ENCODE measurements around the gene APOBEC3A. TPM values are rescaled to one million over a fixed set of nuclear protein-coding genes. Genes with fewer than 3 reads are reported as not detected.

The APOBEC3A gene
- total and polyA plus RNA-seq, 7 donors = 0.36 to 67.3 (median 4.8) TPM; not detected in 3

GRCh38 chr22:38953091-38953490 lies 4.3 kb upstream of the APOBEC3A start:
- intact Hi-C loops (cut with DNase I) = no loop called here
- H3K36me3 ChIP-seq = no peaks in the 10 kb centered on the region
- no peak overlapping the region for H3K4me3 ChIP-seq
- H3K27ac ChIP-seq = no peak overlapping the region
- H3K27me3 ChIP-seq = no peaks in the 10 kb centered on the region
- H3K9me3 ChIP-seq = no peaks in the 10 kb centered on the region
- WGBS, 2 donors = 85 to 87% methylated on average over 8 of the region's 8 CpGs
- TF ChIP-seq POLR2AphosphoS5 (IDR thresholded peaks at IDR 0.05) (no peak), POLR2A (IDR thresholded peaks at IDR 0.05) (no peak), EP300 (IDR thresholded peaks at IDR 0.05) (no peak)
- TF ChIP-seq, protein P1, sequence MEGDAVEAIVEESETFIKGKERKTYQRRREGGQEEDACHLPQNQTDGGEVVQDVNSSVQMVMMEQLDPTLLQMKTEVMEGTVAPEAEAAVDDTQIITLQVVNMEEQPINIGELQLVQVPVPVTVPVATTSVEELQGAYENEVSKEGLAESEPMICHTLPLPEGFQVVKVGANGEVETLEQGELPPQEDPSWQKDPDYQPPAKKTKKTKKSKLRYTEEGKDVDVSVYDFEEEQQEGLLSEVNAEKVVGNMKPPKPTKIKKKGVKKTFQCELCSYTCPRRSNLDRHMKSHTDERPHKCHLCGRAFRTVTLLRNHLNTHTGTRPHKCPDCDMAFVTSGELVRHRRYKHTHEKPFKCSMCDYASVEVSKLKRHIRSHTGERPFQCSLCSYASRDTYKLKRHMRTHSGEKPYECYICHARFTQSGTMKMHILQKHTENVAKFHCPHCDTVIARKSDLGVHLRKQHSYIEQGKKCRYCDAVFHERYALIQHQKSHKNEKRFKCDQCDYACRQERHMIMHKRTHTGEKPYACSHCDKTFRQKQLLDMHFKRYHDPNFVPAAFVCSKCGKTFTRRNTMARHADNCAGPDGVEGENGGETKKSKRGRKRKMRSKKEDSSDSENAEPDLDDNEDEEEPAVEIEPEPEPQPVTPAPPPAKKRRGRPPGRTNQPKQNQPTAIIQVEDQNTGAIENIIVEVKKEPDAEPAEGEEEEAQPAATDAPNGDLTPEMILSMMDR (IDR thresholded peaks at IDR 0.05) = no peak
- peak; percentile 50 for DNase-seq
- no peaks in the 10 kb centered on the region for H3K4me1 ChIP-seq

DNA sequence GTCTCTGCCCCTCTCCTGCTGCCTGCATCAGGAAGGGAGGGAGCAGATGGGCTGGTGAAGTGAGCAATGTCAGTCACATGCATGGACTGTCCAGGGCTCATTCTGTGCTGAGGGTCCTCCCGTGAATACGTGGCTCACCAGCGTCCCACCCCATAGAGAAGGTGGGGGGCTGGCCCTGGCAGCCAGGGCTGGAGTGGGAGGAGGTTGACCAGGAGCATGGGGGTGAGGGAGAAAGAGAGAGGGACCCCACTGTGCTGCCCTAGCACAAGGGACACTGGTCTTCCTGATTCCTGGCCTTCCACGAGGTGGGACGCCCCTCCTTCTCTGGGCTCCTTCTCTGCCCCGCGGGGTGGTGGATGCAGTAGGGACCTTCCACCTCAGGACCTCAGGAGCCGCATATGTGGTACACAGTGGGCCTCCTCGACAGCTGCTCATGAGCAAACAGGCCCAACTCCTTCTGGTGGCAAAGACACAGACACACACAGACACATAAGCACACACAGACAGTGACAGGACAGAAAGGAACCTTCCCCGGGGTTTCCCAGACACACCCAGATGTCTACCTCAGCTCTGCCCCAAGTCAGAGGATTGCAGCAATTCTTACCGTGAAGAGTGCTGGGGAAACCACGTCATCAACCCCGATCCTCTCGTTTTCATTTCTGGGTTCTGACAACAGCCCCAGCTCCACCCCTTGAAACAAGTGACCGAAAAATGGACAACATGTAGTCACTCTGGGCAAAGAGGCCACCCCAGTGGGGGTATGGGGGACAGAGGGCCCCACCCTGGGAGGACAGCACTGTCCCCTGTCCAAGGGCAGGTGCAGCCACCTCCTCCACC lies 3.6 kb upstream of the APOBEC3A start:
- Histone ChIP-seq H3K27ac (no peak overlapping the region), H3K4me3 (no peak overlapping the region), H3K36me3 (no peaks in the 10 kb centered on the region), H3K4me1 (no peaks in the 10 kb centered on the region), H3K9me3 (no peaks in the 10 kb centered on the region), H3K27me3 (no peaks in the 10 kb centered on the region)
- intact Hi-C loops (cut with DNase I) = no loop called here
- TF ChIP-seq POLR2AphosphoS5 (IDR thresholded peaks at IDR 0.05) (no peak), POLR2A (IDR thresholded peaks at IDR 0.05) (no peak), EP300 (IDR thresholded peaks at IDR 0.05) (no peak)
- TF ChIP-seq, protein P1 (IDR thresholded peaks at IDR 0.05) = no peak
- peak; percentile 54 for DNase-seq
- 35 to 64% methylated on average over 15 of the region's 15 CpGs for WGBS, 2 donors

- Histone ChIP-seq H3K27me3 (no peaks in the 10 kb centered on the region), H3K4me3 (no peak overlapping the region), H3K4me1 (no peaks in the 10 kb centered on the region), H3K36me3 (no peaks in the 10 kb centered on the region), H3K9me3 (no peaks in the 10 kb centered on the region), H3K27ac (no peak overlapping the region)
- no peak for TF ChIP-seq POLR2A (IDR thresholded peaks at IDR 0.05)
- TF ChIP-seq EP300 (IDR thresholded peaks at IDR 0.05) = no peak
- TF ChIP-seq POLR2AphosphoS5 (IDR thresholded peaks at IDR 0.05) = no peak
- TF ChIP-seq, protein P1 (IDR thresholded peaks at IDR 0.05) = no peak
- 40 to 79% methylated on average over 13 of the region's 13 CpGs for WGBS, 2 donors
- DNase-seq = no peak
- intact Hi-C loops (cut with DNase I) = no loop called here
Measured at GRCh38 chr22:38954414-38955043, 2.9 kb upstream of the APOBEC3A start.

GRCh38 chr22:38955250-38955905 lies 2.0 kb upstream of the APOBEC3A start:
- Histone ChIP-seq H3K4me3 (no peak overlapping the region), H3K27ac (no peak overlapping the region), H3K27me3 (no peaks in the 10 kb centered on the region), H3K4me1 (no peaks in the 10 kb centered on the region), H3K36me3 (no peaks in the 10 kb centered on the region), H3K9me3 (no peaks in the 10 kb centered on the region)
- TF ChIP-seq POLR2A (IDR thresholded peaks at IDR 0.05) = no peak
- TF ChIP-seq, protein P1 (IDR thresholded peaks at IDR 0.05) = no peak
- no peak for TF ChIP-seq EP300 (IDR thresholded peaks at IDR 0.05)
- TF ChIP-seq POLR2AphosphoS5 (IDR thresholded peaks at IDR 0.05) = no peak
- WGBS, 2 donors = 73 to 76% methylated on average over 5 of the region's 5 CpGs
- DNase-seq = no peak
- intact Hi-C loops (cut with DNase I) = no loop called here

Measured in sigmoid colon (tissue), 7 donors.